Colonic mucosa (tissue), 4 donors: ENCODE data around the gene SCAMP1. TPM values are rescaled to one million over a fixed set of nuclear protein-coding genes. Genes with fewer than 3 reads are reported as not detected.

Experiments used
- DNase-seq: peaks from one replicate; pipeline ENCODE4 v3.0.0-alpha.2; 2020
- H3K27ac ChIP-seq: fragments of 200-600 bp; one replicate; pipeline ENCODE4 v1.8.0; 2021
- H3K27me3 ChIP-seq: fragments of 200-600 bp; one replicate; pipeline ENCODE4 v1.8.0; 2021
- H3K36me3 ChIP-seq: fragments of 200-600 bp; one replicate; pipeline ENCODE4 v1.8.0; 2021
- H3K4me1 ChIP-seq: fragments of 200-600 bp; one replicate; pipeline ENCODE4 v1.8.0; 2021; ENCODE audit warnings: mild to moderate bottlenecking
- H3K4me3 ChIP-seq: fragments of 200-600 bp; one replicate; pipeline ENCODE4 v1.8.0; 2021
- H3K9ac ChIP-seq, 2 donors: one replicate each; pipeline ENCODE4 v1.7.0; 2013; ENCODE audit warnings: control low read depth in 2 of 2, low read depth in 2 of 2, low read length in 2 of 2
- H3K9me3 ChIP-seq: fragments of 200-600 bp; one replicate; pipeline ENCODE4 v1.8.0; 2021
- CTCF ChIP-seq: fragments of 200-600 bp; IDR thresholded peaks from one replicate; pipeline ENCODE4 v1.8.0; 2022; ENCODE audit warnings: antibody characterized with exemption, mild to moderate bottlenecking
- intact Hi-C: fragments of 100-400 bp; cut with DNase I; formaldehyde crosslinking; loops from one replicate; pipeline ENCODE4 v1.14.1; 2022
- total RNA-seq, 2 donors: library from RNA; stranded (reverse); fragmentation: NEBNext Ultra II Directional in 1 of 2; extraction: Animal tissue kit (Norgen Biotek cat#: 25700) in 1 of 2; gene quantifications; one replicate each; pipeline ENCODE4 v1.2.1, GENCODE V29; 2021
- donor health status: healthy.
- donor health status: DM: no; HTN: no; CAD: no.
- donor health status: DM: no; HTN: no; CAD: no.

SCAMP1 gene
- total RNA-seq, 2 donors from 2014 or later = 26.4 to 53.5 TPM

GRCh38 chr5:78506261-78507024 lies 146.0 kb downstream of the SCAMP1 start:
- no peak for DNase-seq
- H3K4me1 ChIP-seq = peaks cover 5% of the 10 kb centered on the region
- no peak for TF ChIP-seq CTCF
- no peak overlapping the region for H3K27ac ChIP-seq
- no peaks in the 10 kb centered on the region for H3K9me3 ChIP-seq
- no peak overlapping the region for H3K9ac ChIP-seq
- H3K36me3 ChIP-seq = no peaks in the 10 kb centered on the region
- H3K4me3 ChIP-seq = no peak overlapping the region
- no peaks in the 10 kb centered on the region for H3K27me3 ChIP-seq
- intact Hi-C loops = no loop called here

GRCh38 chr5:78507531-78507930 lies 147.1 kb downstream of the SCAMP1 start:
- no peak for DNase-seq
- intact Hi-C loops = no loop called here
- H3K9me3 ChIP-seq = no peaks in the 10 kb centered on the region
- H3K27me3 ChIP-seq = no peaks in the 10 kb centered on the region
- H3K4me1 ChIP-seq = peaks cover 5% of the 10 kb centered on the region
- TF ChIP-seq CTCF = no peak
- no peak overlapping the region for H3K4me3 ChIP-seq
- H3K36me3 ChIP-seq = no peaks in the 10 kb centered on the region
- no peak overlapping the region for H3K27ac ChIP-seq
- no peak overlapping the region for H3K9ac ChIP-seq

GRCh38 chr5:78508186-78508765 lies 147.9 kb downstream of the SCAMP1 start:
- Histone ChIP-seq H3K27ac (no peak overlapping the region), H3K4me3 (no peak overlapping the region), H3K9me3 (no peaks in the 10 kb centered on the region), H3K4me1 (peaks cover 5% of the 10 kb centered on the region), H3K36me3 (no peaks in the 10 kb centered on the region), H3K27me3 (no peaks in the 10 kb centered on the region), H3K9ac (no peak overlapping the region)
- intact Hi-C loops = no loop called here
- TF ChIP-seq CTCF = no peak
- no peak for DNase-seq

- Histone ChIP-seq H3K9ac (peak overlapping the region in 1 of 2 donors; percentile 56), H3K9me3 (no peaks in the 10 kb centered on the region), H3K27ac (peak overlapping the region; percentile 21), H3K4me1 (peaks cover 5% of the 10 kb centered on the region), H3K27me3 (no peaks in the 10 kb centered on the region), H3K36me3 (no peaks in the 10 kb centered on the region), H3K4me3 (peak overlapping the region; percentile 39)
- no peak for DNase-seq
- intact Hi-C loops = no loop called here
- TF ChIP-seq CTCF = no peak
These were observed 148.9 kb downstream of the SCAMP1 start for GRCh38 chr5:78509145-78509865.

GRCh38 chr5:78509884-78510769 lies 149.7 kb downstream of the SCAMP1 start:
- DNase-seq = peak; percentile 78
- H3K4me3 ChIP-seq = peak overlapping the region; percentile 39
- H3K4me1 ChIP-seq = peaks cover 5% of the 10 kb centered on the region
- no peaks in the 10 kb centered on the region for H3K9me3 ChIP-seq
- no peaks in the 10 kb centered on the region for H3K36me3 ChIP-seq
- intact Hi-C loops = no loop called here
- peak overlapping the region; percentile 21 for H3K27ac ChIP-seq
- TF ChIP-seq CTCF = no peak
- no peaks in the 10 kb centered on the region for H3K27me3 ChIP-seq
- H3K9ac ChIP-seq = peak overlapping the region; percentile 40 to 56
